ENCODE results near the gene SH3RF3.

The SH3RF3 gene

DNA sequence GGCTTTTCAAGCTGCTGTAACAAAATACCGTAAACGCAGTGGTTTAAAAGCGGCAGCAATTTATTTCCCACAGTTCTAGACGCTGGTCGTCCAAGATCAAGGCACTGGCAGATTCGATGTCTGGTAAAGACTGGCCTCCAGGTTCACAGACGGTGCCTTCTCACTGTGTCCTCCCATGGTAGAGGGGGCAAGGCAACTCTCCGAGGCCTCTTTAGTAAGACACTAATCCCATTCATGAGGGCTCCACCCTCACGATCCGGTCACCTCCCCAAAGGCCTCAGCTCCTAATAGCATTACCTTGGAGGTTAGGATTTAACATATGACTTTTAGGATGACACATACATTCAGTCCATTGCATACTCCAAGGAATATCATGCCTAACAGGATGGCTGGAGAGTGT lies 117.2 kb downstream of the SH3RF3 start:
- no peak for DNase-seq

DNA sequence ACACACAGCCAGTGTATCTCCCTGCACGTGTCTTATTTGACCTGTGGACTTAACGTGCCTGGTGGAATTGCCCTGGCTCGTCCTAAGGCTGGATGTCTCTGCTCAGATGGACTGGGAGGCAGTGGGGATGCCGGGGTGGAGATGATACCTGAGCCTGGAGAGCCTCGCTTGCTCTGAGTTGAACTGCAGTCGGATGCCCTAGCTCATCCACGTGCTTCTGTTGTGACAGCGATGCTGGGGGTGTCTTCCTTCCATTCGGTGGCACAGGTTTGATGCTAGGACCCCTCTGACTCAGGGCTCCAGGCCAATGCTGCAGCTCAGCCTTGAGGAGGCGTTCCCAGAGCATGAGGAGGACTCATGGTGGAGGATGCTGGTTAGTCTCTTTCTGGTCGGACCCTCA lies 117.6 kb downstream of the SH3RF3 start:
- no peak for DNase-seq

DNA sequence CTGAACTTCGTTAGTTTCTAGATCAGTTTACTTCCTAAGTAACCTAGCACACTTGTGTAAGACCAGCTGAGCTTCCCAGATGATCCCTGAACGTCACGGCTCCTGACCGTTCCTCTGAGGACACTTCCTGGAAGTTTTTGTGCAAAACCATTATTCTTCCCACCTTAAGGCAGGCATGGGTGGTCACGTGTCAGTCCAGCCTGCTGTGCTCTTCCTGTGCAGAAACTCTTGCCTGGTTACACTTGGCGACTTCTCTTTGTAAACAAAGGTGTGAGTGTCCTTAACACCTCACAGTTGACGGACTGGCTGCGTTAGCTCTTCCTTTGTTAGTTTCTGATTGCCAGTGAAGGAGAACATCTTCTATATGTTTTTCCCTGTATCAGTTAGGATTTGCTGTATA lies 118.3 kb downstream of the SH3RF3 start:
- DNase-seq, result no peak

DNA sequence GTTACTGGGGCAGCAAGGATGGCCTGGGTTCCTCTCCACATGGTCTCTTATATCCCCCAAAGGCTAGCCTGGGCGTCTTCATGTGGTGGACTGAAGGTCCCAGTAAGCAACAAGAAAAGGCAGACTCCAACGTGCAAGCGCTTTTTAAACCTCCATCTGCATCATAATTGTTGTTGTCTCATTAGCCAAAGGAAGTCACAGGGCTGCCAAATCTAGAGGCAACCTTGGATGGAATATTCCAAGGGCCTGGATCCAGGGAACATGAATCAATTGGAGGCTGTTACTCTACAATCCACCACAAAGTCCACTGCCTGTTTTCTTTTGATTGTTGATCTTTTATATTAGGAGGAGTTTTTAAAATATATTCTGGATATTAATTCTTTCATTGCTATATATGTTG lies 118.8 kb downstream of the SH3RF3 start:
- no peak for DNase-seq

DNA sequence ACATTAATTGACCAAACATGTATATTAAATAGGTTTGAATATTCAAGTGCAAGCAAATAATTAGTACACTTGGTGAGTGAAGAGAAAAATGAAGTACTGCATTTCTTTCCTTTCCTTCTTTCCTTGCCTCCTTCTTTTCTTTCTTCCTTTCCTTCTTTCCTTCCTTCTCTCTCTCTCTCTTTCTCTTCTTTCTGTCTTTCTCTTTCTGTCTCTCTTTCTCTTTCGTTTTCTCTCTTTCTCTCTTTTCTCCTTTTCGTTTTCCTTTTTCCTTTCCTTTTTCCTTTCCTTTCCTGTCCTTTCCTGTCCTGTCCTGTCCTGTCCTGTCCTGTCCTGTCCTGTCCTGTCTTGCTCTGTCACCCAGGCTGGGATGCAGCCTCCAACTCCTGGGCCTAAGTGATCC lies 119.6 kb downstream of the SH3RF3 start:
- DNase-seq, result no peak

DNA sequence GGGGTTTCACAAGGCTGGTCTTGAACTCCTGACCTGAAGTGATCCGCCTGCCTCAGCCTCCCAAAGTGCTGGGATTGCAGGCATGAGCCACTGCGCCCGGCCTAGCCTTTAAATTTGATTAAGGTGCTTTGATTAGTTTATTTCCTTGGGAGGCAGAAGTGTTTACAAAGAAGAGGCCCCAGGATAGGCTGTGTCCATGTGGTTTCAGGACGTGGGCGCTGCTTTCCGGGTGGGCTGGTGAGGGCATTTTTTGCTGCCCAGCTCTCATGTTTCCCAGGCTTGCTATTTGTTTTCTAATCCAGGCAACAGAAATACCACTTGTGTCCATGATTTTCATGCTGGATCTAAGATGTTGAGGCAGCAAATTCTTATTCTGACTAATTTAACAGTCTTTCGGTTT lies 124.2 kb downstream of the SH3RF3 start:
- DNase-seq, result no peak

DNA sequence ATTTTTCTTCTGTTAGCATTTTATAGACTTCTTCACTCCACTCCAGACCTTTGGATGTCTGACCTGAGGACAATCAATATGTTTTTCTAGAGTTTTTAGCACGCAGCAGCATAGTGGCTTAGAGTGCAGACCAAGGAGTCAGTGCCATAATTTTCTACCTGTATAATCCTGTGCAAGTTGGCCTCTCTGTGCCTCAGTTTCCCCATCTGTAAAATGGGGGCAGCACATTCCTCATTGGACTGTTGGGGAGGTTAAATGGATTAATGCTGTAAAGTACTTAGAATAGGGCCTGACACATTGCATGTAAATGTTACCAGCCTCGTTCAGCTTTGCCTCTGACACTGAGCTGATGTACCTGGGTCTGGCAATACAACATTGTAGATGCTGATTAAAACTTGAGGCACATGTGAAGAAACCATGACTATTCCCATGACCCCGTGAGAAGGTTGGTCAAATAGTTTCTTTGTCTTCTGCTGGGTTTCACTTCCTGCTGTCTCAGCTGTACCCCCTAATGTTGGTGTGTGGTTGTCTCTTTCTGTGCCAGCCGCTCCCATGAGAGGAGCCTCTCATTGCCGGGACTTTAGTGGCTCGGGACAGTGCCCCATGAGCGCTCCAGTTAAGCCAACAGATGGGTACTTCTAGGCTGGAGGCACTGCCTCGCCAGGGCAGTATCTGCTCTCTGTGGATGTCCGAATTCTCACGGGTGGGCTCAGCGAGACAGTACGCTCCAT lies 125.3 kb downstream of the SH3RF3 start:
- no peak for DNase-seq

DNA sequence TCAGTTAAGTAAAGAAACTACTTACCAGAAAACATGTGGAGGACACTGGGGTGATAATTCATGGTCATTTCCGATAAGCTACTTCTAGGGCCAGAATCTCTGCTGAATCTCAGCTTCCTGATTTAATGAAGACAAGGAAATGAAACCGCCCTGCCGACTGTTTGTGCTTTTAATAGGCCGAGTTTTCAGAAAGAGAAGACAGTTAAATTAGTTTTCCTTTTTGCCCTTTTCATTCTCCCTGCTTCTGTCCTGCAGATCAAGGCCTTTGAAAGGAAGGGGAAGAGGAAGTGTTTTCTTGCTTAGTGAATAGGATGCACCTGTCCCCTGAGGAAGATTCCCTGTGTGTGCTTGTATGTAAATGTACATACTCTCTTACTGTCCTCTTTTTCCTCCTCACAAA lies 126.6 kb downstream of the SH3RF3 start:
- DNase-seq, result no peak

DNA sequence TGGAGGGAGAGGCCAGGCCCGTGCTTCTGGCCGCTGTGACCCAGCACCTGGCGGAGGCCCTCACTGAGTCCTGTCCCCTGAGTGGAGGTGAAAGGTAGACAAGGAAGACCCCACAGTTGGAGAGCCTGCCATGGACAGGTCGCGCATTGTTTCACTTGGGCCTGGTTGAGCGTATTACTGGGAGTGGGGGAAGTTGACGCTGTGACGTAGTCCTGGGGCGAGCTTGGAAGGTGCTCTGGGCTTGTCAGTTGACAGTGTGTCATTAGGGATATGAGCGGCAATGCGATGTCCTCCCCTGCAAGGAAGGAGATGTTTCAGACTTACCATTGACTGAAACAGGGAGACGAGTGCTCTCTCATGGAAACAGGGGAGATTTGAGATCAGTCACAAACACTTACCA lies 127.1 kb downstream of the SH3RF3 start:
- no peak for DNase-seq

DNA sequence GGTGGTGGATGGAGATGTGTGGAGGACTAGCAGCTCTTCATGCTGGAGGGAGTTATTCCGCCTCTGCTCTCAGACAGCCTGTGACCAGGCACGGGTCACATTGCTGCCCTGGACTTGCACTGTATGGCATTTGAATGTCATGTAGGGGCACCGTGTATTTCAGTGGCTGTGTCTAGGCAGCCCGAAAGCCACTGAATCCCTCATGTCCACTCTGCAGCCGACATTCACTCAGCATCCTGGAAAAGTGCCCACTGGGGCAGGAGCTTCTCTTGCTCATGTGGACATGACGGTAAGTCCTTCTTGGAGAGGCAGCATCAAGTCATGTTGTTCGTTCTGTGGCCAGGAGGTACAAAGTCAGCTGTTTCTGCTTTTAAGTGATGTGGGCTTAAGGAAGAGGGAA lies 127.9 kb downstream of the SH3RF3 start:
- no peak for DNase-seq

DNA sequence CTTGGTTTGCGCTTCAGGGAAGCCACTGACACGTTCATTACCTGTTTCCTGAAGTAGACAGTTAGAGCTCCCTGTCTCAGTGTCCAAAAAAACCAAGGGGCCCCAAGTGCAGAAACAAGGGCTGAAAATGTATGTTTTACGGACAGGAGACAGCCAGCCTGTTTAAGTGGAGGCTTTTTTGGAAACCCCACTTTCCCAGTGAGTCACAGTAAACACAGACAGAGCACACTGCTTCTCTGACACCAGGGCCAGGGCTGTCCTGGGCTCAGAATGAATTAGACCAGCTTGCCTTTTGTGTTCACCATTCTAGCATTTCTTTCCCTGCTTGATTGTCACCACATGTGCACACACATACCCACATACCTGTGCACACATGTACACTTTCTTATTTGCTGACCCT lies 128.6 kb downstream of the SH3RF3 start:
- DNase-seq, result no peak

DNA sequence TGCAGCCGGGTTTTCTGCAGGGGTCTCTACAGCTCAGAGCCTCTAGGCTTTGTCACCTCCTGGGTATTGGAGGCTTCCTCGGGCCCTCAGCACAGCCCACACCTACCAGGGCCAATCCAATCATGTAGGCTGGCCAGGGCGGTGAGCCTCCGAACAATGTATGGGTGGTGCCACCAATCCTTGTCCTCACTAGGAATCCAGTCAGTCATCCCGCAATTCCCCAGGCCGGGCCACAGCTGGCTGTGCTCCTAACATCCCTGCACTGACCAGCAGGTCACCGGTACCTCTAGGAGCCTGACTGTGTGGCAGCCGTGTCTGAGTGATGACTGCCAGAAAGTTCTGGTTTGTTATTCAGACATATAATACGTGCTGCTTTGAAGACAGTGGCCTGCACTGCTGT lies 129.4 kb downstream of the SH3RF3 start:
- no peak for DNase-seq

DNA sequence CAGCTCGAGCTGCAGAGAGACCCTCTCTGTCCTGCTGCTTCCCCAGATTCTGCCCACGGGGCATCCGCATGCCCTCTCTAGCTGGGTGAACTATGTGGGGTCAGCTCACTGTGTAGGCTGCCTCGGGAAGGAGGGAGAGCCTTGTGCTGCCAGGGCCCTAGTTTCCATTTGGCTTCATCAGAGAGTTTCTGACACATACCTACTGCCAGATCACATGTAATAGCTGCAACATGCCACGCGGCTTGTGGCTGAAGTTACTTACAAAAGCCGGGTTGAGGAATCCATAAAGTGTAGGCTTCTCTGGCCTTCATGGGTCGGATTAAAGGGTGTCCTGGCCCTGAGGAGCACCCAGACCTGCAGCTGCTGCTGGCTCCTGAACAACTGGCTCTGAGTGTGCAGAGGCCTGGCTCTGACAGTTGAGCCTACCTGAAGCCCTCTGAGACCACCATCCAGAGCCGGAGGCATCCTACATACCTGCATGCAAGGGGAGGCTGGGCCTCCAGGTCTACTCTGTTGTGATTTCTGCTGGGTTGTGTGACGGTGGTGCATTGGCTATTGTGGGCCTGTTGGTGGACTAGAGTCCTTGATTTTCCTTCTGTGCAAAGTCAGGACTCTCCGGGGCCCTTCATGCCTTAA lies 130.0 kb downstream of the SH3RF3 start:
- no peak for DNase-seq

DNA sequence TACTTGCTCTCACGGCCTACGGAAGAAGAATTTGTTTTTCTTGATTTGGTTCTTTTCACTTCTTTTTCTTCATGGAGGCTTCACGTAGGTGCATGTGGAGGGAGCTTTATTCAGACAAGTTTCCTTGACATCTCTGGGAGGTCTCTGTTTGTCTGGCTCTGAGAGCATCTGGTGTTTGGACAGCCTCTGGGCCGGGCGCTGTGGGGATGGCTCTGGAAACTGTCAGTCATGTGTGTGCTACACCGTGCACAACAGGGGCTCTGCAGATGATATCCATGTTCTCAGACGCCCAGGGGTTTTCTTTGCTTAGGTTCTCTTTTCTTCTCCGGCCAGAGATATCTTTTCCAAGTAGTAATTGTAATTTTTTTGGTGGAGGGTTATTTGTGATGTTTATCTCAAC lies 130.7 kb downstream of the SH3RF3 start:
- no peak for DNase-seq

DNA sequence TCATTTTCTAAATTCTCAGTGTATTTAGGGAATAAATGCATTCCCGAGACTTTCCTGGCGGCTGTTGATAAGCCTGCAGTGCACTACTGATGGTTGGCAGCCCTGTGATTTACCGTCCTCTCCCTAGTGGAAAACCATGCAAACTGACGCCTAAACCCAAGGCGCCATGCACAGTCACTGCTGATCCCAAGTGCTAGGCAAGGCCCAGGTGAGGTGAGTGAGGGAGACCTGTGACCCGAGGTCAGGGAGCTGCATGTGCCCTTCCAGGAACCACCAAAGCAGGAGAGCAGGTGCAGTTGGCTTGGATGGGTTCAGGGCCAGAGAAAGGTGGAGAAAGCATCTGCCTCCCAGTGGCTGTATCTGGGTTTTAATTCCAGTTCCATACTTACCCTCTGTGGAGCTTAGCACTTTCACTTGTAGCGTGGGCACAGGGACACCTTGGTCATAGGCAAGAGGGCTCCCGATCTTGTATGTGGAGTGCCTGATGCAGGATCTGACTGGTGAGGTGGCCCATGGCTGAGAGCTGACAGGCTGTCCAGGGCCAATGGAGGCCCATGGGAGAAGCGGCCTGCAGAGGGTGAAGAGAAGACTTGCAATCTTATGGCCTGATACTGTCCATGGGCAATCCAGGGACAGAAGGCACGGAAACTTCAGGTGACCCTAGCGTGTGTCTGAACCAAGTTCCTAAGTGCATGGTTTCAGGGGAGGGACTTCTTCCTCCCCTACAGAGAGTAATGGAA lies 131.3 kb downstream of the SH3RF3 start:
- DNase-seq, result no peak

DNA sequence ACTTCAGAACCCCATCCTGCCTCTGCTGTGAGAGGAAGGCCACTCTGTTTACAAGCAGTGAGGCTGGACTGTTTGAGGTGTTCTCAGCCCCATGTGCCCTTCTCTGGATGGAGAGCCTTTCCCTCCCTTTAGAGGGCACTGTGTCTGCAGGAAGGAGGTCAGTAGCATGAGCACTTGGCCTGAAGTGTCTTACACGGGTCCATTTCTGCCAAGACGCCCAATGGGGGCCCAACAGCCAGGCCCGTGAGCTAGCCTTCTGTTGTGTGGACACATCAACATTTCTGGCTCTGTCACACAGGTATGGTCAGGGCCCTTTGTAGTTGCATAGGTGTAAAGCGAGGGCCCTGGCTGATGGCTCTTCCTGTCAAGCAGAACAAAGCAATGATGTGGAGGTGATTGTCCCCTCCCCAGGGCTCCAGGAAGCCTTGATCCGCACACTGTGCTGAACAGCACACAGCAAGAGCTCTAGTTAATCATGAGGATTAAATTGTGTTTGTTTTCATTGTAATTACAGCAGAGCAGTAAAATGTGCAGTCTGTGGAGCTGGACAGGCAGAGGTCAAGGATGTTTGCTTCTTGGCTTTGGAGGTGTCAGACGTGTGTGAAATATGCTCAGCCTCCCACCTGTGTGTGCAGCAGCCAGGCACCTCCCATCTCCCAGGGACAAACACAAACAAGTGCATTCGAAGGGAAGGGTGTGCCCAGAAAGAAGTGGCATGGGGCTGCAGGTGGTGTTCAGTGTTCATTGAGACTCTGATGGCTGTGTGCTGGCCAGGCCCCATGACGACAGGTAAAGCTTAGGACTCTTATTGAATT lies 132.1 kb downstream of the SH3RF3 start:
- no peak for DNase-seq

DNA sequence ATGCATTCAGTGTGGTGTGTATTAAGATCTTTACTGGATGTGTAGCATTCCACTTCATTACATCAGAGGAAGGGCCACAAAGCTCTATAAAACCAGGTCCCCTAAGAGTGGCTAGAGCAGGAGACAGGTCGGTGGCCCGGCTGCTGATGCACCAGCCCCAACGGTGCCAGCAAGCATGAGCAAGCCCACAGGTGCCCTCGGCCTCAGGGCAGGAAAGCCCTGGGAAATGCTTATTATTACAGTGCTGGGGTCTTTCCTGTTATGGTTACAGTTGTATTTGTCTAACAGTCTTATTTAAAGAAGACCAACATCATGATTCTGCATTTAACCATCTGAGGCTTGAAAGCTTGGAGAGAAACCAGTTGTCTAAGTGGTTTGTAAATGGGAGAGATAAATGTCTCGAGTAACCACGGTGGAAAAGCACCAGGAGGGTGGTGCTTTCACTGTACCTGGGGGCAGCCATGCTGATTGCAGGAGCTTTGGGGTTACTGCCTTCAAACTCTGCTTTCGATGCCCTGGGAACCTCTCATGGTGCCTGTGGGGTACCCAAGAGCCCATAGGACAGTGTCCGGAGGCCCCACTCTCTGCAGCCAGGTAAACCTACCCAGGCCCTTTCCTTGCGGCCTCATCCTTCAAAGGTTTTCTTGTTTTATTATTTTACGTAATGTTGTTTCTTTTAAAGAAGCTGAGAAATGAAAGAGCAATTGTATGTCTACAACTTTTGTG lies 133.1 kb downstream of the SH3RF3 start:
- no peak for DNase-seq

DNA sequence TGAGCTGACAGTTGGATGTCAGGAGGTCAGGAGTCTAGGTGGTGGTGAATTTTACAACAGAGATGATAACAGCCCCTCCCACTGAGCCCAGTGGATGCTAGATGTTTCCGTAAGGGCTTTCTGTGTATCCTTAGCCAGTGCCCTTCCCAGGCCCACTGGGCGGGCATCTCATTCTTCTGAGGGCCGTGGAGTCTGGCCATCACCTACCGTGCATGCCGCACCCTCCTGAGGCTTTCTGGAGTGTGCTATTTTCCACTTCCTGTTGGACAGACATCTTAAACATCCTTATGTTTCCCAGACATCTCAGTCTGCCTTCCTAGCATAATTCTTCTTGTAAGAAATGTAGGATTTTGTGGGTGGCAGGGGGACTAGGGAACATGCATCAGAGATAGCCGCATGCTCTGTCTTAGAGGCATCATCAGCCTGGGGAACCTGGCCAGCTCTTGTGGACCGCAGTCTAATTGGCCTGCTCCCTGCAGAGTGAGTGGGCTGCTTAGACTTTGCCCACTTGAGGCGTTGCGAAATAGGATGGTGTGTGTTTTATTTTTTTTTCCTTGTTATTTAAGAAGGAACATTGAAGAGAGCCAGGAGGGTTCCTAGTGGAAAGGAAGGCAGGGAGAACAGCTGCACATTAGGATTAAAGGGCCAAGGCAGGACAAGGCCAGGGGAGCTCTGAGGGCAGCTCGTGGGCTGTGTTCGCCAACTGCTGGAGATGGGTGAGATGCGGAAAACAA lies 135.8 kb downstream of the SH3RF3 start:
- DNase-seq, result no peak

DNA sequence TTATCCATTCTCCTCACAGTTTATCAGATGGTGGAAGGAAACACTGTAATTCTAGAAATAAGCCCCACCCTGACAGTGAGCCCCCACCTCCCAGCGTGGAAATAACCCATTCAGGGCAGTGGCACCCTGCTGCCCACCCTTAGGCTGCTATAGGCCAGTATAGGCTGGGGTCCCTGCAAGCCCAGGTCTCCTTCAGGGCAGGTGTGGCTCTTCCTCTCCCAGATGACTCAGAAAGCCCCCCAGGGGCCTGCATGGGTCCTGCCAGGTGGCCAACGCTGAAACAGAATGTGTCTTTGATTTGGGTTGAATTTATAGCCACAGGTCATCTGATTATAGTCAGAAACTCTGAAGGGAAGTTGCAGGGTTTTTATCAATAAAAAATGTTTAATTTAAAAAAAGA lies 136.4 kb downstream of the SH3RF3 start:
- no peak for DNase-seq

DNA sequence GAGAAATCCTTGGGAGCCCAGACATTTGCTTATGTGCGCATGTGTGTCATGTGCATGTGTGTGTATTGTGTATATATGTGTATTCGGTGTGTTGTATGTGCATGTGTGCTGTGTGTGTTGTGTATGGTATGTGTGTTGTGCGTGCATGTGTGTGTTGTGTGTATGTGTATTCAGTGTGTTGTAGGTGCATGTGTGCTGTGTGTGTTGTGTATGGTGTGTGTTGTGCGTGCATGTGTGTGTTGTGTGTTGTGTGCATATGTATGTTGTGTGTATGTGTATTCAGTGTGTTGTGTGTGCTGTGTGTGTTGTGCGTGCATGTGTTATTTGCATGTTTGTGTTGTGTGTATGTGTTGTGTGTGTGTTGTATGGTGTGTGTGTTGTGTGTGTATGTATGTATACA lies 136.9 kb downstream of the SH3RF3 start:
- DNase-seq, result no peak

DNA sequence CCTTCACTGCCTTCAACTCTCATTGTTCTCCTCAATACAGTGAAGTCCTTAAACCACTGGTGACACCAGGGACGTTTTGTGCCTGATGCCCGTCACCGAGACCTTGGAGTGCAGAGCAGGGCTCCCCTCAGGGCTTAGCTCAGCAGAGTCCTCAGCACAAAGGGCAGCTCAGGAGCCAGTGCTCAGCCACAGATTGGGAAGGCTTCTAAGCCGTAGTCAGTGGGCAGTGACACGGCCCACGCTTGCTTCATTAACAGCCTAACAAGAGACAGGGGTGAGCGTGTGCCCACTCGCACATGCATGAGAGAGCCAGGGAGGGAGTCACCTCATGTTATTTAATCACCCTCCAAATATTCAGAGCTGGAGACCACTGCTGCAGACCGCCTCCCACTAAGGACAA lies 137.5 kb downstream of the SH3RF3 start:
- no peak for DNase-seq
